ENCODE results near the gene BACH1.
A peak's percentile ranks its signal among the peaks of the same experiment; 100 is the strongest.

BACH1 gene

DNA sequence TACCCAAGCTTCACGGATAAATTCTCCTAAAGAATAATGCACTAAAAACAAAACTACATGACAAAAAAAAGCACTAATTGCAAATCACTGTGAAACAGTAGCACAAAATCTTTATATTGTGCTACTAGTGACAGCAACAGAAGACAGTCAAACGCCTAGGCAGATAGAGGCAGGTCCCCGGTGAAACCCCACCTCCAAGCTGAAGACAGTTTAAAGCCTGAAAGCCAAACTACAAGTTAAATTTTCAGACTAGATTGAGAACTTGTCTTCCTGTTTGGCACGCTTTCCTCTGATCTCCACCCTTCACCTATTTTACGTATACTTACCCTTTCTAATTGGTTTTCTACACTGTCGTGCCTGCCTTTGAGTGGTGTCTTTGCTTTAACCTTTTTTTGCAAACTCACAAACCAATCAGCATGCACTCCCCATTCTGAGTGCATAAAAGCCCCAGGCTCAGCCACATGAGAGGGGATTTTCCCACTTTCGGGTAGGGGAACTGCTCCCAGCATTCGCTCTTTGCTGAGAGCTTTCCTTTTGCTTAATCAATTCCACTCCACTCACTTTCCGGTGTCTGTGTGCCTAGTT, 3.6 kb upstream of the BACH1 start:
- DNase-seq = peak; percentile 35

DNA sequence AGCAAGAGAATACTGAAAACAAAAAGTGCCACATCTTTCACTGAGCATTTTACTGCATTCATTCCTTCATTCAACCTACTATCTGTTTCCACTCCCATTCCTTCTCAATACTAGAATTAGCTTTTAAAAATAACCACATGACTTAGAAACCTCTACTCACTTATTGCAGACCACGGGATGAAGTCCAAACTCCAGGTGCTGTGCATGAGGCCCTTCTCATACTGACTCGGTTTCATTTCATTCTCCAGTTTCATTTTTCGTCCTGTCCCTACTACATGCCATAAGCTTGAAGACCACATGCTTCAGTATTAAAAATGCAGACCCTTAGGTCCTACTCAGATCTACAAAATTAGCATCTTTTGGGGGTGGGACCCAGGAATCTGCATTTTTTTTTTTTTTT, 2.3 kb upstream of the BACH1 start:
- no peak for DNase-seq

GRCh38 chr21:29297483-29298347, 1.0 kb upstream of the BACH1 start:
- DNase-seq = no peak

DNA sequence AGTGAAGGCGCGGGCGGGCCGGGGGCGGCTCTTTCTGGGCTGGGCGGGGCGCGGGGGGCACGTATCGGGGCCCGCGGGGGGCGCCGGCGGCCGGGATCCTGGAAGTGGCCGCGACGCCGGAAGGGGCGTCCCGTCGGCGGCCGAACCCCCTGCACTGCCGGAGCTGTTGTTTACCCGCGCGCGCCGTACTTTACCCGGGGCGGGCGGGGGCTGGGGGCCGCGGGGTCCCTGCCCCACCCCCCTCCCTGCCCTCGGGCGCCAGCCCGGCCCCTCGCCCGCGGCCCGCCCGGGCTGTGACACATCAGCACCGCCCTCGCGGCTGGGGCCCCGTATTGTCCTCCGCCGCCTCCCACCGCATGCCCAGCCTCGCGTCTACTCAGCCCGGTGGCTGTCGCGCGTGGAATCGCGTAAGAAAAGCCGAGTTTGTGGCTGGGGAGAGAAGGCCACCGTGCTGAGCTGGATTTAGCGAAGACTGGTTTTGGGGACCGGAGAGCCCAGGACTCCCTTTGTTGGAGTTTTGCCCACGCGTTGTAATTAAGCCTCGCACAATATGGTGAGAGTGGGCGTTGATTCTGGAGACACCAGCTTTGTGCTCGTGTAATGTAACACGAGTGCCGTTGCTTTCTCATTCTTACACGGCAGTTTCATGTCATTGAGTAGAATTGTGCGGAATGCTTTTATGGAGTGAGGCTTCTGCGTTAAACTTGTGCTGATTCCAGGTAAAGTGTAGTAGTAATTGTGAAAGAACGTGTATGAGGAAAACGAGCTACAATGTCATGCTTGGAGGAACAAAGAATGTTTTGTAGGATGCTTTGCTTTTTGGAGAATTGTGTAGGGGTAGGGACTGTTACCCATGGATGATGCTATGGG, 559 bp downstream of the BACH1 start:
- peak; percentile 82 for DNase-seq

GRCh38 chr21:29299916-29300806, 1.4 kb downstream of the BACH1 start:
- peak; percentile 95 for DNase-seq

DNA sequence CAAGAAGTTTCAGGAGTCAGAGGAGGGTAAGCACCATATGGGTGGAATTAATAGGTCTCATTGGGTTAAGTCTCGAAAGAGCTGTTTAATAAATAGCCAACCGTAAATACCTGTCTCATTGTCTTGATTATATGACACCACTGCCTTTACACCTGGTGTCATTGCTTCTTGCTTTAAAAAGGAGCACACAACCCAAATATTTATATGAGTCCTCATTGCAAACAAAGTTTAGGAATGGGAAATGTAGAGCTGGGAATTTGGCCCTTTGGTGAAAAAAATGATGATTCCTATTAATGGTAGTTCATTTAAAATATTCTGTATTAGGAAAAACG, 2.1 kb downstream of the BACH1 start:
- no peak for DNase-seq

GRCh38 chr21:29301691-29302090, 3.0 kb downstream of the BACH1 start:
- DNase-seq = no peak

GRCh38 chr21:29302359-29302875, 3.7 kb downstream of the BACH1 start:
- peak; percentile 33 for DNase-seq

DNA sequence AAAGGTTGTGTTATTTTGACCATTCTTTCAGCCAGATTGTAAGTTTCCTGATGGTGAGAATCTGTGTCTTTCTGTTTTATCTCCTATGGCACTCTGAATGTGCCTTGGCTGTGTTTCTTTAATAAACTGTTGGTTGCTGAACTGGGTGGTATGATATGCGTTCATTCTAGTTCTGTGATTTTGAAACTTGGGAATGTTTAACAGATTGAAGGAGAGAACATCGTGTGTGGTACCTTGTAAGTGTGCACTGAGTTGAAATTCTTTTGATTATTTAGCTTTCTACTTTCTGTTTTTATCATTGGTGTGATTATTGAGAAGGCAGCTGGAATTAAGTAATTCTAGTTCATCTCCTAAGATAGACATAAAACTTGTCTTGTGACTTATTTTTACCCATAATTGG, 4.6 kb downstream of the BACH1 start:
- DNase-seq = peak; percentile 59

DNA sequence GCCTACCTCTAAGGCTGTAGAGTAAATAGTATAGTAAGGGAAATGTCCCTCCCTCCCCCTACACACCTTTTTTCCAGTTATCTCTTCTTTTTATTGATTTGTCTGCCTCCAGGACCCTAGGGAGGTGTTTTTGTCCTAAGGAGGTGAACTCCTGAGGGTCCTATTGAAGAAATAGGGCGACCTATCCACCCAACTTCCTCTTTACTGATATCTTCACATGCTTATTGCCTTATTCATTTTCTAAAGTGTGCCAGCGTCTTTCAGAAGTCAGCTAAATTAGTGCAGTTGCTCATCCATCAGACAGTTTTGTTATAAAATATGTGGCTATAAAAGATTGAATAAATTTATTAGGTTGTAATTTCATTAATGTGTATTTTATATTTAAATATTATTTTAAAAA, 5.9 kb downstream of the BACH1 start:
- peak; percentile 41 for DNase-seq

DNA sequence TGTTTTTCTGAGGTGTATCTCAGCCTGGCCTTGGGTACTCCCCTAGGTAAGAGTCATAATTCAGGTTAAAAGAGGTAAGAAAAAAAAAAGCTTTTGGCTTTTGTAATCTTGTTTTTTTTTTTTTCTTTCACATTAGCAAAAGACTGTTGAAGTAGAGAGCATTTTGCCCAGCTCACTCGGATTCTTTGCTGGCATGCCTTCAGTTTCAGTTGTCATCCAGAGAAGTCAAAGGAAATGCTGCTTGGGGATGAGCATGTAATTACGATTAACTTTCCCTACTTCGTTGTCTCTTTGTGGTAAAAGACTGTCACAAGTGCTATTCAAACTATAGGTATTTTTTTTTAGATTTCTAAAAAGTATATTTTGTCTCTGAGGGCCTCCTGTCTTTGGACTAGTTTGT, 6.3 kb downstream of the BACH1 start:
- DNase-seq = no peak

GRCh38 chr21:29305561-29305960, 6.8 kb downstream of the BACH1 start:
- no peak for DNase-seq

DNA sequence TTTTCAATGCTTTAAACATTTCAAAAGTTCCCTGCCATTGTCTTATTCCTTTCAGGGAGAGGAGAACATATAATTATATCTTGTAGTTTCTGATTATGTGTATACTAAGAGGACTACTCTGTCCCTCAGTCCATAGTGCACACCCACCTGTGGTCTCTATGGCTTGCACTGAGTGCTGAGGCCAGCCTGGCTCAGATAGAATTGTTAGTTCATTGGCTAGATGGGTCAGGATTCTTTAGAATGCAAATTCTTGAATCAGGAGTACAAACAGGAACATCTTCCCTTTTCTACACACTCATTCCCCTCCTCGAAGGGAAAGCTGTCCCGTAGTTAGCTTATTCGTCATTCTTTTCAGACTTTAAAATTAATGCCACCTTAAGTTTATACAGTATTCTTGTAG, 8.2 kb downstream of the BACH1 start:
- DNase-seq = peak; percentile 33

- peak; percentile 48 for DNase-seq
These were observed 9.2 kb downstream of the BACH1 start for GRCh38 chr21:29307718-29308455.

DNA sequence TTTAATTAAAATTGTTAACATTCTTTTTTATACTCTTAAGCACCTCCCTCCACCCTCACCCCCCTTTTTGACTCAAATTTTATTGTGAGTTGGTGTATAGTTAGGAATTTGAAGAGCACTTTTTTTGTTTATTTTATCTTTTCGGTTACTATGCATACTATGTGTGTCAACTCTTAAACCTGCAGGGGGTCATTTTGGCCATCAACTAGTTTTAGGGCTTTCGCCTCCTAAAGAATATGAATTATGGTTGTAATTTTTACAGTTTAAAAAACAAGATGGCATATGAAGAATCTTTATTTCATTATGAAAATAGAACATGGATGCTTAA, 9.7 kb downstream of the BACH1 start:
- no peak for DNase-seq

GRCh38 chr21:29309703-29310102, 11.0 kb downstream of the BACH1 start:
- no peak for DNase-seq

- no peak for DNase-seq
These were observed 13.1 kb downstream of the BACH1 start for GRCh38 chr21:29311802-29312201.

DNA sequence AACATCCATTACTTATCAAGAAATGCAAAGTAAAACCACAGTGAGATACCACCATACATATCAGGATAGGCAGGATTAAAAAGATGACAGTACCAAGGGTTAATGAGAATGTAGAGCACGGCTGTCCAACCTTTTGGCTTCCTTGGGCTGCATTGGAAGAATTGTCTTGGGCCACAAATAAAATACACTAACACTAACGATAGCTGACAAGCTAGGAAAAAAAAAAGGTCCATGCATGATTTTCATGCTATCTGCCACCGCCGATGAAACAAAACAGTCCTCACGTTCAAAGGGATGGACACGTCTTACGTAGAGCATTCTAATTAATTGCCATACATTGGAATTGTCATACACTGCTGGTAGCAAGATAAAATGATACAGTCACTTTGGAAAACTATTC, 14.3 kb downstream of the BACH1 start:
- DNase-seq = no peak

DNA sequence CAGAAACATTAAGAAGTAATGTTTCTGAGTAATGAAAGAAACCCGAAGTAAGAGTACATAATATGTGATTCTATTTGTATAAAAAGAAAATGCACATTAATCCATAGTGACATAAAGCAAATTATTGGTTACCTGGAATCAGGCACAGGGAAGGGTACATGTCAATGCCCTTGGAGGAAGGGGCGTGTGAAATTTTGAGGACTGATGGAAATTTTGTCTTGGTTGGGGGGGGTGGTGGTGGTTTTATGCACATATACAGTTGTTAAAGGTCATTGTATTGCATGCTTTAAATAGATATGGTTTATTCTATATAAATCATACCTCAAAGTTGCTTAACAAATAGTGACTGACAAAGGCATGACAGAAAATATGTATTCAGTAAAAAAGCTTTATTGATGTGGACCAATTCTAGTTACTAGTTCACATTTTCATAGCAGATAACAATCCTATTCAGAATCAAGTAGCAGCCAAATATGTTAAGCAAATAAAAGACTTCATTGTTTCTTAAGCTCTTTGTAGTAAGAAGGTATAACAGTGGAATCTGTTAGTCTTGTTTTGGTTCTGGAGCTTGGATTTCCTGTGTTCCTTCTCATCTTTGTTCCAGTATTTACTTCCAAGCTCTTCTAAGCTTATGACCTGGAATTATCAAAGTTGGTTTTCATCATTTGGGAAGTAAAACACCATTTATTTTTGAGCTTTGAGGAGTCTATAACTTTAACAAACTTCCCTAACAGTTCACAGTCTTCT, 15.1 kb downstream of the BACH1 start:
- no peak for DNase-seq

GRCh38 chr21:29315131-29315749, 16.5 kb downstream of the BACH1 start:
- DNase-seq = no peak

All from inflammatory macrophage treated with lipopolysaccharide for 4 hours (primary cell).